Endodermal cell (in vitro differentiated cells): ENCODE results near the gene VPS33A. TPM values are rescaled to one million over a fixed set of nuclear protein-coding genes. Genes with fewer than 3 reads are reported as not detected.

ENCODE experiments used
- DNase-seq: peaks from one replicate; pipeline ENCODE4 v3.0.0-alpha.2; 2017
- H3K27ac ChIP-seq: 2 replicates; pipeline ENCODE4 v1.5.1; 2013; ENCODE audit warnings: mild to moderate bottlenecking, low read depth, low read length, moderate library complexity
- H3K27me3 ChIP-seq: 2 replicates; pipeline ENCODE4 v1.6.1; 2013; ENCODE audit warnings: mild to moderate bottlenecking, low read length, moderate library complexity; ENCODE audit not compliant: insufficient read depth, control insufficient read depth, poor library complexity, severe bottlenecking
- H3K36me3 ChIP-seq: 2 replicates; pipeline ENCODE4 v1.7.0; 2013; ENCODE audit warnings: mild to moderate bottlenecking, low read length, moderate library complexity; ENCODE audit not compliant: control insufficient read depth, insufficient read depth
- H3K4me1 ChIP-seq: one replicate; pipeline ENCODE4 v1.7.0; 2013; ENCODE audit warnings: low read length; ENCODE audit not compliant: control insufficient read depth, insufficient read depth
- H3K4me3 ChIP-seq: 2 replicates; pipeline ENCODE4 v1.5.1; 2013; ENCODE audit warnings: mild to moderate bottlenecking, low read length, moderate library complexity
- H3K9ac ChIP-seq: 2 replicates; pipeline ENCODE4 v1.6.1; 2013; ENCODE audit warnings: mild to moderate bottlenecking, low read length, moderate library complexity; ENCODE audit not compliant: poor library complexity, severe bottlenecking; ENCODE audit errors: extremely low read depth
- H3K9me3 ChIP-seq: 2 replicates; pipeline ENCODE4 v1.6.1; 2013; ENCODE audit warnings: mild to moderate bottlenecking, low read length, moderate library complexity; ENCODE audit not compliant: control insufficient read depth
- H3K27ac Mint-ChIP-seq: 2 replicates; pipeline ENCODE4 v1.8.0; 2020; ENCODE audit warnings: mixed read lengths
- H3K27me3 Mint-ChIP-seq: 2 replicates; pipeline ENCODE4 v1.8.0; 2021; ENCODE audit warnings: mild to moderate bottlenecking, mixed read lengths; ENCODE audit not compliant: insufficient read depth
- H3K36me3 Mint-ChIP-seq: 2 replicates; pipeline ENCODE4 v1.8.0; 2020; ENCODE audit warnings: low read depth, mixed read lengths
- H3K4me1 Mint-ChIP-seq: 2 replicates; pipeline ENCODE4 v1.8.0; 2020; ENCODE audit warnings: mixed read lengths
- H3K4me3 Mint-ChIP-seq: 2 replicates; pipeline ENCODE4 v1.8.0; 2020; ENCODE audit warnings: mild to moderate bottlenecking, moderate library complexity, mixed read lengths
- H3K9me3 Mint-ChIP-seq: 2 replicates; pipeline ENCODE4 v1.8.0; 2020; ENCODE audit warnings: mild to moderate bottlenecking, mixed read lengths
- WGBS, 2 experiments: methylation state at CpG; one replicate each; pipeline versions ENCODE4 v1.1.5 to v1.1.7; 2013; ENCODE audit warnings: missing lambda C conversion rate in 2 of 2, mixed read lengths in 1 of 2; ENCODE audit not compliant: insufficient coverage in 1 of 2, insufficient read length in 1 of 2; 5-methylcytosine and 5-hydroxymethylcytosine counted together
- total RNA-seq, 2 donors: library from RNA; stranded (reverse); fragmentation: NEBNext Ultra II Directional in 1 of 2; extraction: Animal tissue kit (Norgen Biotek cat#: 25700) in 1 of 2; gene quantifications; 2 replicates in 1 of 2; 3 replicates in 1 of 2; pipeline ENCODE4 v1.2.1, GENCODE V29; 2021
- TF ChIP-seq, protein P1 (sequence below): fragments of 200-600 bp; sonication (generic); conservative IDR thresholded peaks from 2 replicates; pipeline ENCODE4 v1.5.0; 2021; ENCODE audit warnings: antibody characterized with exemption, mild to moderate bottlenecking

The VPS33A gene
- total RNA-seq, 2 donors from 2014 or later = 50.6 to 52.8 TPM

DNA sequence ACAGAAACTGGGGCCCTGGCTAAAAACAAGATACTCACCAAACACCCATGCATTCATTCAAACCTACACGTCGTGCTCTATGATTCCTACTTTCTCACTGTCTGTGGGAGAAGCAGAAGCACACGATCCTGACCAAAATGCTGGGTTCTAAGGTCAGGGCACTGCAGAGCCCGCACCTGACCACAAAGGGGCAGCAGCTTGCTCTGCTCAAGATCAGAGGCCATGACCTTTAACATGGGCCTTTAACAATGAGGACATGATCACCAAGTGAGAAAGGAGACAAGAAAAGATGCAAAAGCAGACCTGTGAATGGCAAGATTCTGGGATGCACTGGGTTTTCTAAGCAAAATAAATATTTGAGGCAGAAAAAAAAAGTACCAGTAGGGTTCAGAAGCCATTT is 40.1 kb upstream of the VPS33A start:
- 78 to 80% methylated on average over 4 of the region's 4 CpGs for WGBS, 2 experiments
- H3K27ac ChIP-seq = no peak overlapping the region
- H3K9me3 ChIP-seq = no peaks in the 10 kb centered on the region
- peak; percentile 83 for DNase-seq
- H3K27me3 ChIP-seq = no peaks in the 10 kb centered on the region
- H3K9ac ChIP-seq = no peak overlapping the region
- no peaks in the 10 kb centered on the region for H3K4me1 Mint-ChIP-seq
- H3K36me3 ChIP-seq = peaks cover 65% of the 10 kb centered on the region
- H3K36me3 Mint-ChIP-seq = peaks cover 31% of the 10 kb centered on the region
- H3K4me1 ChIP-seq = no peaks in the 10 kb centered on the region
- H3K9me3 Mint-ChIP-seq = no peaks in the 10 kb centered on the region
- H3K4me3 Mint-ChIP-seq = no peak overlapping the region
- TF ChIP-seq, protein P1, sequence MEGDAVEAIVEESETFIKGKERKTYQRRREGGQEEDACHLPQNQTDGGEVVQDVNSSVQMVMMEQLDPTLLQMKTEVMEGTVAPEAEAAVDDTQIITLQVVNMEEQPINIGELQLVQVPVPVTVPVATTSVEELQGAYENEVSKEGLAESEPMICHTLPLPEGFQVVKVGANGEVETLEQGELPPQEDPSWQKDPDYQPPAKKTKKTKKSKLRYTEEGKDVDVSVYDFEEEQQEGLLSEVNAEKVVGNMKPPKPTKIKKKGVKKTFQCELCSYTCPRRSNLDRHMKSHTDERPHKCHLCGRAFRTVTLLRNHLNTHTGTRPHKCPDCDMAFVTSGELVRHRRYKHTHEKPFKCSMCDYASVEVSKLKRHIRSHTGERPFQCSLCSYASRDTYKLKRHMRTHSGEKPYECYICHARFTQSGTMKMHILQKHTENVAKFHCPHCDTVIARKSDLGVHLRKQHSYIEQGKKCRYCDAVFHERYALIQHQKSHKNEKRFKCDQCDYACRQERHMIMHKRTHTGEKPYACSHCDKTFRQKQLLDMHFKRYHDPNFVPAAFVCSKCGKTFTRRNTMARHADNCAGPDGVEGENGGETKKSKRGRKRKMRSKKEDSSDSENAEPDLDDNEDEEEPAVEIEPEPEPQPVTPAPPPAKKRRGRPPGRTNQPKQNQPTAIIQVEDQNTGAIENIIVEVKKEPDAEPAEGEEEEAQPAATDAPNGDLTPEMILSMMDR = peak; percentile 78
- peak overlapping the region; percentile 18 for H3K27ac Mint-ChIP-seq
- H3K4me3 ChIP-seq = no peak overlapping the region
- H3K27me3 Mint-ChIP-seq = no peaks in the 10 kb centered on the region

DNA sequence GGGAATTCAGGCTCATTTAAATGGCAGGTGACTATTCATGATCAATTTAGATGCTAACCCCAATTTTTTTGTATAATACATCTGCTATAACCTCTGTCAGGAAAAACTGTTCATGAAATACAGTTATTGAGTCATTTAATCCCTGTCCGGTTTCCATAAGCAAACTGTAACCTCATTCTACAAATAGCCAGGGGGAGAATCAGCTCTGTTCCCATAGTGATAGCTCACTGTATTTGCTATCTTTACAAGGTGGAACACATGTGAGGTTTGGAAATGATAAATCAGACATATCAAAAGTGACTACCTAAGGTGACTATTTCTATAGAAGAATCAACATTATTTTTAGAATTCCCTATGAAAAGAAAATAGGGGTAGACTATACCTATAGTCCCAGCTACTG is 38.6 kb upstream of the VPS33A start:
- H3K27me3 ChIP-seq = no peaks in the 10 kb centered on the region
- DNase-seq = no peak
- peaks cover 33% of the 10 kb centered on the region for H3K36me3 Mint-ChIP-seq
- no peaks in the 10 kb centered on the region for H3K27me3 Mint-ChIP-seq
- H3K9me3 ChIP-seq = no peaks in the 10 kb centered on the region
- 100% methylated on average over 1 of the region's 1 CpG; no CpG with 5 or more reads in 1 of the 2 experiments for WGBS, 2 experiments
- H3K4me3 Mint-ChIP-seq = no peak overlapping the region
- no peak overlapping the region for H3K27ac ChIP-seq
- no peak overlapping the region for H3K27ac Mint-ChIP-seq
- H3K36me3 ChIP-seq = peaks cover 55% of the 10 kb centered on the region
- no peak overlapping the region for H3K4me3 ChIP-seq
- H3K9ac ChIP-seq = no peak overlapping the region
- no peaks in the 10 kb centered on the region for H3K4me1 ChIP-seq
- TF ChIP-seq, protein P1 = no peak
- no peaks in the 10 kb centered on the region for H3K4me1 Mint-ChIP-seq
- no peaks in the 10 kb centered on the region for H3K9me3 Mint-ChIP-seq

DNA sequence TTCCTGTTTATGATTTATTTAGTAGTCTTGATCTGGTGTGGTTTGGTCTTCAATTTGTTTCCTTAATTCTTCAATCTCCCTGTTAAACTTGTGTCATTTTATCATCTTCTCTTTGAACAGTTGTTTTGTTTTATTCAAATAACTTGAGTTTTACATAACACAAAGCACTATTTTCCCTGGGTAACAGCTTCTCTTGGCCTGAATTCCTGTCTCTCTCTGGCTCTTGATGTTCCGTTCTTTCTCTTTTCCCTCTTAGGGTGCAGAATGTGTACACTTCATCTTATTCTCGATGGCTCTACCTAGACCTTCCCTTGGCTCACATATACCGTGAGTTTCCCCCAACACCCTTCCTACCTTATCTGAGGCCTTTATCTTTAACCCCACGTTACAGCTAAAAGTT is 36.8 kb upstream of the VPS33A start:
- Histone ChIP-seq H3K4me3 (no peak overlapping the region), H3K4me1 (no peaks in the 10 kb centered on the region), H3K9me3 (no peaks in the 10 kb centered on the region), H3K9ac (no peak overlapping the region), H3K27me3 (no peaks in the 10 kb centered on the region), H3K27ac (no peak overlapping the region), H3K36me3 (peaks cover 44% of the 10 kb centered on the region)
- no peak for DNase-seq
- no peak overlapping the region for H3K4me3 Mint-ChIP-seq
- no peaks in the 10 kb centered on the region for H3K9me3 Mint-ChIP-seq
- H3K4me1 Mint-ChIP-seq = no peaks in the 10 kb centered on the region
- H3K27ac Mint-ChIP-seq = no peak overlapping the region
- H3K27me3 Mint-ChIP-seq = no peaks in the 10 kb centered on the region
- TF ChIP-seq, protein P1 = no peak
- 92 to 96% methylated on average over 3 to 4 of the region's 4 CpGs for WGBS, 2 experiments
- peaks cover 32% of the 10 kb centered on the region for H3K36me3 Mint-ChIP-seq
